Ishikawa (cell line): Measurements from ENCODE around the gene ANKRD18A.

ENCODE experiments used
- CEBPB ChIP-seq: IDR thresholded peaks from 2 replicates; pipeline ENCODE4 v1.6.1; 2012
- CREB1 ChIP-seq: IDR thresholded peaks from 2 replicates; pipeline ENCODE4 v1.6.1; 2012; ENCODE audit warnings: low read depth
- EGR1 ChIP-seq: IDR thresholded peaks from 2 replicates; pipeline ENCODE4 v1.6.1; 2012
- EP300 ChIP-seq: IDR thresholded peaks from 2 replicates; pipeline ENCODE4 v1.6.1; 2012; ENCODE audit warnings: borderline replicate concordance
- FOXM1 ChIP-seq: IDR thresholded peaks from 2 replicates; pipeline ENCODE4 v1.6.1; 2012; ENCODE audit warnings: low read depth, borderline replicate concordance
- NFIC ChIP-seq: IDR thresholded peaks from 2 replicates; pipeline ENCODE4 v1.6.1; 2012
- RAD21 ChIP-seq: IDR thresholded peaks from 2 replicates; pipeline ENCODE4 v1.6.1; 2012; ENCODE audit warnings: low read depth
- TAF1 ChIP-seq: IDR thresholded peaks from 2 replicates; pipeline ENCODE4 v1.6.1; 2012; ENCODE audit warnings: low read depth, mild to moderate bottlenecking
- TCF12 ChIP-seq: IDR thresholded peaks from 2 replicates; pipeline ENCODE4 v1.6.1; 2012; ENCODE audit warnings: low read depth
- TEAD4 ChIP-seq: IDR thresholded peaks from 2 replicates; pipeline ENCODE4 v1.6.1; 2012
- YY1 ChIP-seq: IDR thresholded peaks from 2 replicates; pipeline ENCODE4 v1.6.1; 2012; ENCODE audit warnings: low read depth
- ZBTB7A ChIP-seq: IDR thresholded peaks from 2 replicates; pipeline ENCODE4 v1.6.1; 2012; ENCODE audit warnings: low read depth
- TF ChIP-seq, protein P1 (sequence below): IDR thresholded peaks from 2 replicates; pipeline ENCODE4 v1.6.1; 2012; ENCODE audit warnings: low read depth, mild to moderate bottlenecking
- TF ChIP-seq, protein P2 (sequence below): IDR thresholded peaks from 2 replicates; pipeline ENCODE4 v1.6.1; 2012
- TF ChIP-seq, protein P3 (sequence below): IDR thresholded peaks from 2 replicates; pipeline ENCODE4 v1.6.1; 2012

The ANKRD18A gene

DNA sequence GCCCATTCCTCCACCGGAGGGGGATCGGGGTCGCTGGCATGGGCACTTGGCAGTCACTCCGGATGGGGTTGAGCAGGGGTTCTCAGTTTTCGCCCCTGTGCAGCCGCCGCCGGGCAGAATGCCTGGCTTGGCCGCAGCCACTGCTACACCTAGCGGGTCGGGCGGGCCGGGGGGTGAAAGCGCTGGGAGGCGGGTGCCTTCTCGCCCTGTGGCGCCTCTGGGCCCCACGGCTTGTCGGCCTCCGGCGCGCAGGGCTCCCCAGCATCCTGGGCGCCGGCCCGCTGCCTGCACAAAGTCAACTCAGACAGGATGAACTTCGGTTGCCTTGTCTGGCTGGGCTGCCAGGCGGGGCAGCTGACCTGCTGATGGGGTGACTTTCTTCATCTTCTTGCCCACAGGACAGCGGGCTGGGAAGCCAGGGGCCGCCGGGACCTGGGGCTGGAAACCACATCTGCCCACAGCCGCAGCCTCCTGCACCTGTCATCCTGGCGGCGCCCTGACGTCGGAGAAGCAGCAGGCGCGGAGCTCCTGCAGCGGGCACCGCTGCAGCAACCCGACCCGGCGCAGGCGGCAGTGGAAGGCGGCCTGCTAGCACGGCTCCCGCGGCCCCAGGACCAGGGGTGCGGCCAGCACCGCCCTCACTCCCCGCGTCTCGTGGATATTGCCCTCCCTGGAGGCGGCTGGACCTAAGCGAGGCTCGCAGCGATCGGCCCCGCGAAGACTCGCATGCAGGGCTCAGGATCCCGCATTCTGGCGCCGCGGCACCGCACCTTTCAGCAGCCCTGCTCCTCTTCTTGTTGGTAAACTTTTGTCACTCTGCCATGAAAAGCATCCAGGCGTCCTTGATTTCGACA lies 1.3 kb upstream of the ANKRD18A start:
- TF ChIP-seq RAD21 (no peak), CREB1 (no peak), FOXM1 (no peak), EGR1 (no peak), EP300 (no peak), TCF12 (no peak), ZBTB7A (no peak), NFIC (no peak)
- TF ChIP-seq, protein P1, sequence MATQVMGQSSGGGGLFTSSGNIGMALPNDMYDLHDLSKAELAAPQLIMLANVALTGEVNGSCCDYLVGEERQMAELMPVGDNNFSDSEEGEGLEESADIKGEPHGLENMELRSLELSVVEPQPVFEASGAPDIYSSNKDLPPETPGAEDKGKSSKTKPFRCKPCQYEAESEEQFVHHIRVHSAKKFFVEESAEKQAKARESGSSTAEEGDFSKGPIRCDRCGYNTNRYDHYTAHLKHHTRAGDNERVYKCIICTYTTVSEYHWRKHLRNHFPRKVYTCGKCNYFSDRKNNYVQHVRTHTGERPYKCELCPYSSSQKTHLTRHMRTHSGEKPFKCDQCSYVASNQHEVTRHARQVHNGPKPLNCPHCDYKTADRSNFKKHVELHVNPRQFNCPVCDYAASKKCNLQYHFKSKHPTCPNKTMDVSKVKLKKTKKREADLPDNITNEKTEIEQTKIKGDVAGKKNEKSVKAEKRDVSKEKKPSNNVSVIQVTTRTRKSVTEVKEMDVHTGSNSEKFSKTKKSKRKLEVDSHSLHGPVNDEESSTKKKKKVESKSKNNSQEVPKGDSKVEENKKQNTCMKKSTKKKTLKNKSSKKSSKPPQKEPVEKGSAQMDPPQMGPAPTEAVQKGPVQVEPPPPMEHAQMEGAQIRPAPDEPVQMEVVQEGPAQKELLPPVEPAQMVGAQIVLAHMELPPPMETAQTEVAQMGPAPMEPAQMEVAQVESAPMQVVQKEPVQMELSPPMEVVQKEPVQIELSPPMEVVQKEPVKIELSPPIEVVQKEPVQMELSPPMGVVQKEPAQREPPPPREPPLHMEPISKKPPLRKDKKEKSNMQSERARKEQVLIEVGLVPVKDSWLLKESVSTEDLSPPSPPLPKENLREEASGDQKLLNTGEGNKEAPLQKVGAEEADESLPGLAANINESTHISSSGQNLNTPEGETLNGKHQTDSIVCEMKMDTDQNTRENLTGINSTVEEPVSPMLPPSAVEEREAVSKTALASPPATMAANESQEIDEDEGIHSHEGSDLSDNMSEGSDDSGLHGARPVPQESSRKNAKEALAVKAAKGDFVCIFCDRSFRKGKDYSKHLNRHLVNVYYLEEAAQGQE: no peak

DNA sequence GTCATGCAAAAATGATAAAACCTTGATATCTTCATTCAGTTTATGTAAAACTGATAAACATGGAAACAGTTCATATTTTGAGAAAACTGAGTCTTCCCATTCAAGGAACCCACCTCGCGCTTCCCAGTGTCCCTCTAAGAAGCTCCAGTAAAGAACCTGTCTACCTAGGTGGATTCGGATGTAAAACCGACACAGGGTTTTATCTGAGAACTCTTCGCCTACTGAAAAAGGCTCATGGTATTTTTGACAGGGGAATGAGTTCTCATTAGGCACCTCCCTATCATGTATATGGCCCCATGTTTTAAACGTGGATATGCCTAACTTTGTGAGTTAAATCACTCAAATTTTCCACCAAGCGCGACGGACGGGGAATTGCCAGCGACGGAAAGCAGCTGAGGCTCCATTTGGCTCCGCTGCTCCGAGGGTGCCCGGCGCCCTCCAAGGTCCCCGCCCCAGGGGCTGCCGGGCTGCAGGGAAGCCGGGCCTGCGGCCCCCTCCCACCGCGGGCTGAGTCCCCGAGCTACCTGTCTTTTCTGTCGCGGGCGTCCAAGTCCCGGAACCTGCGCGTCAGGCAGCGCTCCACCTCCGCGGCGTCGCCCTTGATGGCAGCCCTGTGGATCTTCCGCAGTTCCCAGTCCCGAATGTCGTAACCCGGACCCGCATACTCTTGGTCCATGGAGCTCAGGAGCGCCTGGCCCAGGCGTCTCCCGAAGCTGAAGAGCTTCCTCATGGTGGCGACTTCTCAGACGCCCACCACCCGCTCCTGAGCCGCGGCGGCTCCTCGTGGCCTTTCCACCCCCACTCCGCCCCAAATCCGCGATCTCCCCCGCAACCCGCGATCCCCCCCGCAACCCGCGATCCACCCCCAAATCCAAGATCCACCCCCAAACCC lies 594 bp downstream of the ANKRD18A start:
- TF ChIP-seq NFIC (no peak), EP300 (no peak), EGR1 (no peak), TCF12 (no peak), FOXM1 (no peak), TAF1 (peak; percentile 1; the same call in 1 of the 2 replicates)

DNA sequence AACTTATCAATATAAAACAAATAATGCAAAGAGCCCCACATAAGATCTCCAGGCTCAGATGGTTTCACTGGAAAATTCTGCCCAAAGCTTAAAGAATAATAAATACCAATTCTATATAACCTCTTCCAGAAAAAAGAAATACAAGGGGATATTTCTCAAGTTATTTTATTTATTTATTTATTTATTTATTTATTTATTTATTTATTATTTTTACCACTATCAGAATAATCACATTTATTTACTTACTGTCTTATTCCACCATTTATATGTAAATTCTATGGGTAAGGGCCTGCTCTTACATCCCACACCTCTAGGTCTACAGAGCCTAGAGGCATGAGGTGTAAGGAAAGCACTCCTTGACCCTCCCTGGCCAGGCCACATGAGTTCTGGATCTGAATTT lies 91.1 kb downstream of the ANKRD18A start:
- TF ChIP-seq NFIC (no peak), EGR1 (no peak), CEBPB (no peak)

DNA sequence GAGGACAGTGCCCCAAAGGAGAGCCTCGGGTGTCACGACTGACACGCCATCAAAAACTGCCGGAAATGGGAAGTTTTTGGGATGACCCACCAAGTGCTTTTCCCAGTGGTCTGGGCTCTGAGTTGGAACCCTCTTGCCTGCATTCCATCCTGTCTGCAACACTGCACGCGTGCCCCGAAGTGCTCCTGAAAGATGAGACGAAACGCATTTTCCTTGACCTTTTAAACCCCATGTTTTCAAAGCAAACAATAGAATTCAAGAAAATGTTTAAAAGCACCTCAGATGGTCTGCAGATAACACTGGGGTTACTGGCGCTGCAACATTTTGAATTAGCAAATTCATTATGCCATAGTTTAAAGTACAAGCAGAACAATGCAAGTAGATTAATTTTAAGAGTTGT lies 92.9 kb downstream of the ANKRD18A start:
- TF ChIP-seq NFIC: no peak
- no peak for TF ChIP-seq RAD21
- TF ChIP-seq, protein P2, sequence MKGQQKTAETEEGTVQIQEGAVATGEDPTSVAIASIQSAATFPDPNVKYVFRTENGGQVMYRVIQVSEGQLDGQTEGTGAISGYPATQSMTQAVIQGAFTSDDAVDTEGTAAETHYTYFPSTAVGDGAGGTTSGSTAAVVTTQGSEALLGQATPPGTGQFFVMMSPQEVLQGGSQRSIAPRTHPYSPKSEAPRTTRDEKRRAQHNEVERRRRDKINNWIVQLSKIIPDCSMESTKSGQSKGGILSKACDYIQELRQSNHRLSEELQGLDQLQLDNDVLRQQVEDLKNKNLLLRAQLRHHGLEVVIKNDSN: no peak
- TF ChIP-seq, protein P3, sequence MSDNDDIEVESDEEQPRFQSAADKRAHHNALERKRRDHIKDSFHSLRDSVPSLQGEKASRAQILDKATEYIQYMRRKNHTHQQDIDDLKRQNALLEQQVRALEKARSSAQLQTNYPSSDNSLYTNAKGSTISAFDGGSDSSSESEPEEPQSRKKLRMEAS: no peak
- TF ChIP-seq ZBTB7A: no peak
- no peak for TF ChIP-seq EP300
- TF ChIP-seq TCF12: no peak
- TF ChIP-seq, protein P1: no peak
- no peak for TF ChIP-seq EGR1
- no peak for TF ChIP-seq YY1
- TF ChIP-seq CEBPB: no peak
- TF ChIP-seq TAF1: no peak
- TF ChIP-seq FOXM1: no peak
- TF ChIP-seq CREB1: no peak
- no peak for TF ChIP-seq TEAD4

DNA sequence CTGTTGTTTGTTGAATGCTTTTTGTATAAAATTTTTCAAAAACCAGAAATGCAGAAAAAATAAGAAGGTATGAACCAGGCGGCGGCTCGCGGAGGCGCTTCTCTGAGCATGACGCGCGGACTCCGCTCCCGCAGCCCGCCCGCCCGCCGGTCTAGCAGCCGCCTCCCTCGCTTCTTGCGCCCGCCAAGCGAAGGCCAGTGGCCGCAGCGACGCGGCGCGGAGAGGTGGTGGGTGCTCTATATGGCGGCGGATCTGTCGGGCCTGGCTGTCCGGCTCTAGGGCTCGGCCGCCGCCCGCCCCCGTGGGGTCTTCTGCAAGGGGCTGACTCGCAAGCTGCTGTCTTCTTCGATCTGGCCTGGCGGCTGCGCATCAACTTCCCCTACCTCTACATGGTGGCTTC lies 93.8 kb downstream of the ANKRD18A start:
- TF ChIP-seq EGR1 (no peak), TAF1 (no peak), TCF12 (no peak), ZBTB7A (no peak), CEBPB (no peak), EP300 (no peak), RAD21 (no peak), NFIC (no peak), CREB1 (no peak), TEAD4 (no peak), FOXM1 (no peak), YY1 (no peak)
- TF ChIP-seq, protein P2: no peak
- TF ChIP-seq, protein P1: no peak
- TF ChIP-seq, protein P3: no peak
